B cell (primary cell): ENCODE data around the gene PTPN14. TPM values are rescaled to one million over a fixed set of nuclear protein-coding genes. Genes with fewer than 3 reads are reported as not detected.
"Not testable (repeated sequence)": the region's sequence is repeated elsewhere in the genome, so short reads cannot be mapped to it uniquely, and the experiment has no call there.

Source experiments
- ATAC-seq: fragments of 200-7000 bp; cut with Tn5 transposase; one replicate; pipeline ENCODE4 v1.10.0; 2021; ENCODE audit warnings: low read depth, mild to moderate bottlenecking, moderate number of reproducible peaks, moderate library complexity
- CTCF ChIA-PET: fragments of 350-600 bp; sonication (Branson Sonifier 250); formaldehyde crosslinking; loops from one replicate; lab custom pipeline; 2021; ENCODE audit warnings: antibody characterized with exemption, inconsistent platforms; lab: Charles Lee
- POLR2A ChIA-PET: fragments of 350-600 bp; sonication (Branson Sonifier 250); formaldehyde crosslinking; loops from one replicate; lab custom pipeline; 2021; ENCODE audit warnings: antibody characterized with exemption; lab: Charles Lee
- DNase-seq: peaks from one replicate; pipeline ENCODE4 v3.0.0; 2013
- H2AFZ ChIP-seq: 2 replicates; pipeline ENCODE4 v1.6.1; 2012; ENCODE audit warnings: mild to moderate bottlenecking, low read depth, low read length; ENCODE audit not compliant: insufficient read depth, poor library complexity, severe bottlenecking
- H3K27ac ChIP-seq, 2 donors: 1 replicate in 1 of 2; 2 replicates in 1 of 2; pipeline ENCODE4 v1.5.1; 2012 to 2013; ENCODE audit warnings: low read length in 2 of 2, mild to moderate bottlenecking in 2 of 2, moderate library complexity in 1 of 2
- H3K27me3 ChIP-seq, 4 experiments: fragments of 200-600 bp in 1 of 4; sonication (generic) in 1 of 4; replicated peaks in 1 of 4; 1 replicate in 2 of 4; 2 replicates in 2 of 4; pipeline versions ENCODE4 v1.6.1 to v1.7.0; 2013 to 2016; ENCODE audit warnings: low read length in 3 of 4, mild to moderate bottlenecking in 2 of 4, mixed read lengths in 1 of 4, moderate library complexity in 1 of 4; ENCODE audit not compliant: insufficient read depth in 4 of 4, control insufficient read depth in 3 of 4; ENCODE audit errors: control extremely low read depth in 1 of 4
- H3K36me3 ChIP-seq, 2 experiments: replicated peaks in 1 of 2; 1 replicate in 1 of 2; 2 replicates in 1 of 2; pipeline versions ENCODE4 v1.6.1 to v1.7.1; 2013; ENCODE audit warnings: low read length in 1 of 2; ENCODE audit not compliant: insufficient read depth in 2 of 2, control insufficient read depth in 1 of 2; ENCODE audit errors: control extremely low read depth in 1 of 2, extremely low read depth in 1 of 2
- H3K4me1 ChIP-seq, 2 donors: fragments of 200-600 bp in 1 of 2; sonication (generic) in 1 of 2; 1 replicate in 1 of 2; 2 replicates in 1 of 2; pipeline versions ENCODE4 v1.5.1 to v1.6.1; 2013 to 2017; ENCODE audit warnings: low read length in 2 of 2; ENCODE audit not compliant: control insufficient read depth in 2 of 2, insufficient read depth in 2 of 2
- H3K4me2 ChIP-seq: replicated peaks from 2 replicates; pipeline ENCODE3; 2012; ENCODE audit warnings: mild to moderate bottlenecking, low read depth, low read length; ENCODE audit not compliant: poor library complexity, severe bottlenecking
- H3K4me3 ChIP-seq, 5 experiments: fragments of 200-600 bp in 1 of 5; sonication (generic) in 1 of 5; 1 replicate in 3 of 5; 2 replicates in 2 of 5; pipeline versions ENCODE4 v1.5.1 to v1.7.0; 2011 to 2016; ENCODE audit warnings: low read length in 4 of 5, mild to moderate bottlenecking in 4 of 5, low read depth in 2 of 5, control low read depth in 1 of 5, moderate library complexity in 1 of 5; ENCODE audit not compliant: insufficient read depth in 1 of 5; ENCODE audit errors: control extremely low read depth in 1 of 5, extremely low read depth in 1 of 5
- H3K79me2 ChIP-seq: fragments of 200-600 bp; sonication (generic); one replicate; pipeline ENCODE4 v1.6.0; 2016; ENCODE audit warnings: low read length; ENCODE audit not compliant: control insufficient read depth, insufficient read depth
- H3K9ac ChIP-seq: fragments of 200-600 bp; sonication (generic); 2 replicates; pipeline ENCODE4 v1.6.1; 2017; ENCODE audit warnings: mild to moderate bottlenecking, low read length, moderate library complexity
- H3K9me3 ChIP-seq, 3 donors: one replicate each; pipeline versions ENCODE4 v1.6.1 to v1.7.1; 2013; ENCODE audit warnings: low read length in 2 of 3; ENCODE audit not compliant: control insufficient read depth in 2 of 3, insufficient read depth in 1 of 3; ENCODE audit errors: control extremely low read depth in 1 of 3
- H4K20me1 ChIP-seq: 2 replicates; pipeline ENCODE4 v1.6.0; 2012; ENCODE audit warnings: mild to moderate bottlenecking, low read length; ENCODE audit not compliant: insufficient read depth, control insufficient read depth, poor library complexity, severe bottlenecking
- H3K27ac Mint-ChIP-seq: one replicate; pipeline ENCODE4 v1.8.0; 2021; ENCODE audit warnings: mixed read lengths
- H3K27me3 Mint-ChIP-seq: one replicate; pipeline ENCODE4 v1.8.0; 2021; ENCODE audit warnings: mixed read lengths
- H3K4me1 Mint-ChIP-seq: one replicate; pipeline ENCODE4 v1.8.0; 2021; ENCODE audit warnings: mixed read lengths
- H3K4me3 Mint-ChIP-seq: one replicate; pipeline ENCODE4 v1.8.0; 2021; ENCODE audit warnings: mixed read lengths
- H3K9me3 Mint-ChIP-seq: one replicate; pipeline ENCODE4 v1.8.0; 2022; ENCODE audit warnings: mixed read lengths; ENCODE audit not compliant: insufficient read depth
- EZH2 ChIP-seq: IDR thresholded peaks from 2 replicates; pipeline ENCODE4 v1.6.1; 2012; ENCODE audit warnings: borderline replicate concordance, low read depth, mild to moderate bottlenecking, moderate library complexity, low read length; ENCODE audit not compliant: insufficient read depth, poor library complexity, severe bottlenecking
- WGBS: methylation state at CpG from one replicate; pipeline ENCODE4 v1.1.5; 2013; ENCODE audit warnings: missing lambda C conversion rate; ENCODE audit not compliant: insufficient coverage; 5-methylcytosine and 5-hydroxymethylcytosine counted together
- intact Hi-C: fragments of 100-400 bp; cut with micrococcal nuclease; formaldehyde crosslinking; loops from one replicate; pipeline ENCODE4 v1.10.0; 2022
- polyA plus RNA-seq: library from polyadenylated mRNA; depleted of rRNA; stranded (reverse); fragments of >200 nt; gene quantifications from 2 replicates; pipeline ENCODE4 v1.2.3, GENCODE V29; 2012
- total RNA-seq, 2 donors: library from RNA; stranded (reverse); fragments of 120-200 nt in 1 of 2; gene quantifications; 1 replicate in 1 of 2; 2 replicates in 1 of 2; pipeline versions ENCODE4 v1.2.3 to v1.2.4, GENCODE V29; 2013 to 2022
- TF ChIP-seq, protein P1 (sequence below): fragments of 200-600 bp; IDR thresholded peaks from one replicate; pipeline ENCODE4 v1.8.0; 2022; ENCODE audit warnings: antibody characterized with exemption, mild to moderate bottlenecking

Gene PTPN14
- total and polyA plus RNA-seq, 2 donors (not counting 1 experiment from before 2014, with no cell fraction given): under 0.01 TPM; not detected in 1

DNA sequence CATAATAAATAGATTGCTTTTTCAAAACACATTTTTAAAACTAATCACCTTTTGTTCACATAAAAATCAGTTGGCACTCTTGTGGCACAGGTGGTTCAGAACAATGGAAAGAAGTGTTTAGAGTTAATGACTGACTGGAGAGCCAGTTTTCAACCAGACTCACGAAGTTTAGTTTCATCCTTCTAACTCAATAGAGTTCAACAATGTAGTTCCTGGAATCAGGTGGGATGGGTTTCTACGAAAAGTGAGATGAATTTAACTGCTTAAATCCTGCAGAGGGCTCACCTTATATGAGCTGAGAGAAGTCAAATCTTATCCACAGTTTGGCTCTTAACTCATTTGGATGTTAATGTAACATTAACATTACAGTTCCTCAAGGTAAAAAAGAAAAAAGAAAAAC, 153.9 kb downstream of the PTPN14 start:
- TF ChIP-seq, protein P1, sequence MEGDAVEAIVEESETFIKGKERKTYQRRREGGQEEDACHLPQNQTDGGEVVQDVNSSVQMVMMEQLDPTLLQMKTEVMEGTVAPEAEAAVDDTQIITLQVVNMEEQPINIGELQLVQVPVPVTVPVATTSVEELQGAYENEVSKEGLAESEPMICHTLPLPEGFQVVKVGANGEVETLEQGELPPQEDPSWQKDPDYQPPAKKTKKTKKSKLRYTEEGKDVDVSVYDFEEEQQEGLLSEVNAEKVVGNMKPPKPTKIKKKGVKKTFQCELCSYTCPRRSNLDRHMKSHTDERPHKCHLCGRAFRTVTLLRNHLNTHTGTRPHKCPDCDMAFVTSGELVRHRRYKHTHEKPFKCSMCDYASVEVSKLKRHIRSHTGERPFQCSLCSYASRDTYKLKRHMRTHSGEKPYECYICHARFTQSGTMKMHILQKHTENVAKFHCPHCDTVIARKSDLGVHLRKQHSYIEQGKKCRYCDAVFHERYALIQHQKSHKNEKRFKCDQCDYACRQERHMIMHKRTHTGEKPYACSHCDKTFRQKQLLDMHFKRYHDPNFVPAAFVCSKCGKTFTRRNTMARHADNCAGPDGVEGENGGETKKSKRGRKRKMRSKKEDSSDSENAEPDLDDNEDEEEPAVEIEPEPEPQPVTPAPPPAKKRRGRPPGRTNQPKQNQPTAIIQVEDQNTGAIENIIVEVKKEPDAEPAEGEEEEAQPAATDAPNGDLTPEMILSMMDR: no peak
- TF ChIP-seq EZH2: no peak
- no peak overlapping the region for H3K4me3 Mint-ChIP-seq
- WGBS: no CpG with 5 or more reads among the region's 2 CpGs

GRCh38 chr1:214396330-214396729, 155.1 kb downstream of the PTPN14 start:
- POLR2A ChIA-PET: no interaction called here
- H3K4me3 Mint-ChIP-seq: no peak overlapping the region
- CTCF ChIA-PET: no interaction called here

More for the DNA sequence above, 153.9 kb downstream of the PTPN14 start:
- Mint-ChIP-seq H3K27me3 (peaks cover 7% of the 10 kb centered on the region), H3K27ac (no peak overlapping the region), H3K4me1 (no peaks in the 10 kb centered on the region), H3K9me3 (no peaks in the 10 kb centered on the region)
- no peaks in the 10 kb centered on the region for H3K4me1 ChIP-seq
- no peak overlapping the region for H3K9ac ChIP-seq
- H3K27ac ChIP-seq: no peak overlapping the region
- no peaks in the 10 kb centered on the region for H3K9me3 ChIP-seq
- no peaks in the 10 kb centered on the region for H3K36me3 ChIP-seq
- ChIA-PET CTCF (no interaction called here), POLR2A (no interaction called here)
- H3K4me2 ChIP-seq: no peak overlapping the region
- H3K79me2 ChIP-seq: no peaks in the 10 kb centered on the region
- H3K27me3 ChIP-seq: no peaks in the 10 kb centered on the region
- no peak for DNase-seq
- H2AFZ ChIP-seq: no peak overlapping the region
- no peak overlapping the region for H3K4me3 ChIP-seq
- no peak for ATAC-seq
- H4K20me1 ChIP-seq: no peaks in the 10 kb centered on the region
- intact Hi-C loops: no loop called here

GRCh38 chr1:214394569-214394968, 156.8 kb downstream of the PTPN14 start:
- H3K9ac ChIP-seq, H3K9me3 ChIP-seq, H3K4me1 Mint-ChIP-seq, DNase-seq, H3K27me3 ChIP-seq, H4K20me1 ChIP-seq, H3K27ac ChIP-seq, CTCF ChIA-PET, H2AFZ ChIP-seq, H3K4me3 ChIP-seq, H3K36me3 ChIP-seq, H3K4me2 ChIP-seq, POLR2A ChIA-PET, H3K27ac Mint-ChIP-seq, H3K79me2 ChIP-seq, H3K4me3 Mint-ChIP-seq, ATAC-seq, intact Hi-C loops, H3K9me3 Mint-ChIP-seq, H3K27me3 Mint-ChIP-seq, H3K4me1 ChIP-seq: not testable (repeated sequence)
- WGBS: 90% methylated on average over 2 of the region's 5 CpGs

More at GRCh38 chr1:214396330-214396729, 155.1 kb downstream of the PTPN14 start:
- no peak overlapping the region for H3K27ac ChIP-seq
- no peak overlapping the region for H3K4me3 ChIP-seq
- ATAC-seq (no peak), DNase-seq (no peak)
- no peaks in the 10 kb centered on the region for H3K36me3 ChIP-seq
- H3K4me2 ChIP-seq: no peak overlapping the region
- no peak overlapping the region for H3K27ac Mint-ChIP-seq
- no CpG with 5 or more reads among the region's 3 CpGs for WGBS
- no peaks in the 10 kb centered on the region for H3K9me3 ChIP-seq
- no peaks in the 10 kb centered on the region for H3K27me3 ChIP-seq
- H3K27me3 Mint-ChIP-seq: peaks cover 7% of the 10 kb centered on the region
- TF ChIP-seq, protein P1: no peak
- TF ChIP-seq EZH2: no peak
- H3K4me1 ChIP-seq: no peaks in the 10 kb centered on the region
- H3K9me3 Mint-ChIP-seq: no peaks in the 10 kb centered on the region
- intact Hi-C loops: no loop called here
- H2AFZ ChIP-seq: no peak overlapping the region
- no peaks in the 10 kb centered on the region for H4K20me1 ChIP-seq
- H3K9ac ChIP-seq: no peak overlapping the region
- no peaks in the 10 kb centered on the region for H3K79me2 ChIP-seq
- H3K4me1 Mint-ChIP-seq: no peaks in the 10 kb centered on the region
